ENCODE data around the gene CHCHD3.

CHCHD3 gene

DNA sequence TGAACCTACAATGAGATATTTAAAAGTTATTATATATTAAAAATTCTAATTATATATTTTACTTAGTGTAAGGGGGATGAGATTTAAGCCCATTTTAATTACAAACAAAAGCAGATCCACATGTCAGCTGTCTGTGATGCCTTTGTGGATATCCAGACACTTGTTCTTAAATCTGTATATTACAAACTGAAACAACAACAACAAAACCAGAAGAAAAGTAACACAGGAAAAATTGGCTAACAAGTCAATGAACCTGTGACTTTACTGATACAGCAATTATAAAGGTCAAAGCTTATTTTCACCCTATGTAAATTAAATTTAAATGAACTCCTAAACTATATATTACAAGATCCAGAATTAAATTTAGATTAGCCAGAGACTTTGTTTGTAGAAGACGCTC lies 222.7 kb downstream of the CHCHD3 start:
- no peaks in the 10 kb centered on the region for H3K36me3 ChIP-seq

DNA sequence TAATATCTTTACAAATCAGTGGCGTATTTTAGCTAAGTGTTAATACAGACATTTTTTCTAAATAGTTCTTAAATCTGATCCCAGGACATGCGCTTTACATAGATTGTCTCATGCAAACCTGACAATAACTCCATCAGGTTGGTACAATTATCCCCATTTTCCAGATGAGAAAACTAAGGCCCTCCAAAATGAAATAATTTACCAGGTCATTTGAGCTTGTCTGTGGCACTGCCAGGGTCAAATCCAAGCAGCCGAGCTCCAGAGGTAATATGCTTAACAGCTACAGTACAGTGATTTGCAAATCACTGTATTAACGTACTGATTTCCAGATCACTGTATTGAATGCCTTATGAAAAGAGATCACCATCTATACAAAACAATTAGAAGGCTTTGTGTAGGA lies 223.1 kb downstream of the CHCHD3 start:
- TF ChIP-seq, protein P1, sequence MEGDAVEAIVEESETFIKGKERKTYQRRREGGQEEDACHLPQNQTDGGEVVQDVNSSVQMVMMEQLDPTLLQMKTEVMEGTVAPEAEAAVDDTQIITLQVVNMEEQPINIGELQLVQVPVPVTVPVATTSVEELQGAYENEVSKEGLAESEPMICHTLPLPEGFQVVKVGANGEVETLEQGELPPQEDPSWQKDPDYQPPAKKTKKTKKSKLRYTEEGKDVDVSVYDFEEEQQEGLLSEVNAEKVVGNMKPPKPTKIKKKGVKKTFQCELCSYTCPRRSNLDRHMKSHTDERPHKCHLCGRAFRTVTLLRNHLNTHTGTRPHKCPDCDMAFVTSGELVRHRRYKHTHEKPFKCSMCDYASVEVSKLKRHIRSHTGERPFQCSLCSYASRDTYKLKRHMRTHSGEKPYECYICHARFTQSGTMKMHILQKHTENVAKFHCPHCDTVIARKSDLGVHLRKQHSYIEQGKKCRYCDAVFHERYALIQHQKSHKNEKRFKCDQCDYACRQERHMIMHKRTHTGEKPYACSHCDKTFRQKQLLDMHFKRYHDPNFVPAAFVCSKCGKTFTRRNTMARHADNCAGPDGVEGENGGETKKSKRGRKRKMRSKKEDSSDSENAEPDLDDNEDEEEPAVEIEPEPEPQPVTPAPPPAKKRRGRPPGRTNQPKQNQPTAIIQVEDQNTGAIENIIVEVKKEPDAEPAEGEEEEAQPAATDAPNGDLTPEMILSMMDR (IDR thresholded peaks at IDR 0.05) = no peak
- Histone ChIP-seq H3K27me3 (no peaks in the 10 kb centered on the region), H3K36me3 (no peaks in the 10 kb centered on the region), H3K4me1 (ENCODE audit: control insufficient read depth in 1 of 2, insufficient read depth in 1 of 2, low read depth in 1 of 2, low read length in 1 of 2) (no peaks in the 10 kb centered on the region), H3K27ac (no peak overlapping the region), H3K9me3 (no peaks in the 10 kb centered on the region), H3K4me3 (ENCODE audit: low read depth in 1 of 2, low read length in 1 of 2) (no peak overlapping the region)

More for the DNA sequence above, 222.7 kb downstream of the CHCHD3 start:
- no peak overlapping the region for H3K4me3 ChIP-seq (ENCODE audit: low read depth in 1 of 2, low read length in 1 of 2)
- H3K9me3 ChIP-seq = no peaks in the 10 kb centered on the region
- H3K27ac ChIP-seq = no peak overlapping the region
- H3K27me3 ChIP-seq = no peaks in the 10 kb centered on the region
- TF ChIP-seq, protein P1 (IDR thresholded peaks at IDR 0.05) = no peak
- no peaks in the 10 kb centered on the region for H3K4me1 ChIP-seq (ENCODE audit: control insufficient read depth in 1 of 2, insufficient read depth in 1 of 2, low read depth in 1 of 2, low read length in 1 of 2)

GRCh38 chr7:132858251-132858650 lies 223.6 kb downstream of the CHCHD3 start:
- Histone ChIP-seq H3K9me3 (no peaks in the 10 kb centered on the region), H3K36me3 (no peaks in the 10 kb centered on the region), H3K4me1 (ENCODE audit: control insufficient read depth in 1 of 2, insufficient read depth in 1 of 2, low read depth in 1 of 2, low read length in 1 of 2) (no peaks in the 10 kb centered on the region), H3K27me3 (no peaks in the 10 kb centered on the region), H3K27ac (no peak overlapping the region), H3K4me3 (ENCODE audit: low read depth in 1 of 2, low read length in 1 of 2) (no peak overlapping the region)
- TF ChIP-seq, protein P1 (IDR thresholded peaks at IDR 0.05) = no peak

- Histone ChIP-seq H3K36me3 (no peaks in the 10 kb centered on the region), H3K27ac (no peak overlapping the region), H3K4me1 (ENCODE audit: control insufficient read depth in 1 of 2, insufficient read depth in 1 of 2, low read depth in 1 of 2, low read length in 1 of 2) (no peaks in the 10 kb centered on the region), H3K9me3 (no peaks in the 10 kb centered on the region), H3K4me3 (ENCODE audit: low read depth in 1 of 2, low read length in 1 of 2) (no peak overlapping the region), H3K27me3 (no peaks in the 10 kb centered on the region)
- TF ChIP-seq, protein P1 (IDR thresholded peaks at IDR 0.05) = no peak
These were observed 224.2 kb downstream of the CHCHD3 start for GRCh38 chr7:132857703-132858102.

GRCh38 chr7:132857031-132857430 lies 224.9 kb downstream of the CHCHD3 start:
- no peak overlapping the region for H3K27ac ChIP-seq
- no peaks in the 10 kb centered on the region for H3K36me3 ChIP-seq
- no peaks in the 10 kb centered on the region for H3K27me3 ChIP-seq
- H3K4me1 ChIP-seq (ENCODE audit: control insufficient read depth in 1 of 2, insufficient read depth in 1 of 2, low read depth in 1 of 2, low read length in 1 of 2) = no peaks in the 10 kb centered on the region
- H3K4me3 ChIP-seq (ENCODE audit: low read depth in 1 of 2, low read length in 1 of 2) = no peak overlapping the region
- H3K9me3 ChIP-seq = no peaks in the 10 kb centered on the region
- TF ChIP-seq, protein P1 (IDR thresholded peaks at IDR 0.05) = no peak

- Histone ChIP-seq H3K9me3 (no peaks in the 10 kb centered on the region), H3K27me3 (no peaks in the 10 kb centered on the region), H3K4me1 (ENCODE audit: control insufficient read depth in 1 of 2, insufficient read depth in 1 of 2, low read depth in 1 of 2, low read length in 1 of 2) (no peaks in the 10 kb centered on the region), H3K36me3 (no peaks in the 10 kb centered on the region), H3K4me3 (ENCODE audit: low read depth in 1 of 2, low read length in 1 of 2) (no peak overlapping the region), H3K27ac (no peak overlapping the region)
- TF ChIP-seq, protein P1 (IDR thresholded peaks at IDR 0.05) = no peak
These were observed 225.5 kb downstream of the CHCHD3 start for GRCh38 chr7:132856416-132856815.
